Uterus (tissue), 4 donors: Measurements from ENCODE around the gene TNFAIP2. TPM values are rescaled to one million over a fixed set of nuclear protein-coding genes. Genes with fewer than 3 reads are reported as not detected.

ENCODE experiments used
- DNase-seq, 2 donors: peaks; one replicate each; pipeline ENCODE4 v3.0.0-alpha.2; 2019 to 2020
- H3K27ac ChIP-seq, 2 donors: fragments of 200-600 bp; sonication (generic); 1 replicate in 1 of 2; 2 replicates in 1 of 2; pipeline ENCODE4 v1.5.1; 2016 to 2018
- H3K27me3 ChIP-seq, 2 donors: fragments of 200-600 bp; sonication (generic); one replicate each; pipeline ENCODE4 v1.5.1; 2018 to 2019; ENCODE audit warnings: control low read depth in 1 of 2
- H3K36me3 ChIP-seq, 2 donors: fragments of 200-600 bp; sonication (generic); one replicate each; pipeline ENCODE4 v1.5.1; 2019; ENCODE audit warnings: control low read depth in 1 of 2
- H3K4me1 ChIP-seq, 2 donors: fragments of 200-600 bp; sonication (generic); one replicate each; pipeline ENCODE4 v1.5.1; 2018 to 2019; ENCODE audit warnings: control low read depth in 1 of 2
- H3K4me3 ChIP-seq, 2 donors: fragments of 200-600 bp; sonication (generic); 1 replicate in 1 of 2; 2 replicates in 1 of 2; pipeline ENCODE4 v1.5.1; 2018 to 2019; ENCODE audit warnings: mild to moderate bottlenecking in 1 of 2
- H3K9me3 ChIP-seq, 2 donors: fragments of 200-600 bp; sonication (generic); one replicate each; pipeline ENCODE4 v1.5.1; 2019; ENCODE audit warnings: control low read depth in 1 of 2
- POLR2A ChIP-seq, 2 donors: fragments of 450-650 bp; IDR thresholded peaks; one replicate each; pipeline ENCODE4 v1.6.1; 2016; ENCODE audit warnings: antibody characterized with exemption in 2 of 2, mild to moderate bottlenecking in 1 of 2, moderate library complexity in 1 of 2
- intact Hi-C: fragments of 100-400 bp; cut with DNase I; formaldehyde crosslinking; loops from one replicate; pipeline ENCODE4 v1.15.1; 2023; ENCODE audit warnings: low total_unique reads
- total RNA-seq, 4 donors: library from RNA; depleted of rRNA in 3 of 4; stranded (reverse); fragments of >200 nt in 3 of 4; gene quantifications; one replicate each; pipeline versions ENCODE4 v1.1.0 to v1.2.4, GENCODE V29; 2014 to 2023
- TF ChIP-seq, protein P1 (sequence below), 4 experiments: fragments of 200-600 bp in 2 of 4; fragments of 450-650 bp in 2 of 4; sonication (generic) in 2 of 4; IDR thresholded peaks; one replicate each; pipeline ENCODE4 v1.5.1; 2016 to 2019; ENCODE audit warnings: antibody characterized with exemption in 4 of 4, mild to moderate bottlenecking in 2 of 4, moderate library complexity in 1 of 4
- donor health status: DM: yes; HTN: yes; CAD: no.

TNFAIP2 gene
- total RNA-seq, 4 donors from 2014 or later: 29.4 to 81.4 (median 60.6) TPM

DNA sequence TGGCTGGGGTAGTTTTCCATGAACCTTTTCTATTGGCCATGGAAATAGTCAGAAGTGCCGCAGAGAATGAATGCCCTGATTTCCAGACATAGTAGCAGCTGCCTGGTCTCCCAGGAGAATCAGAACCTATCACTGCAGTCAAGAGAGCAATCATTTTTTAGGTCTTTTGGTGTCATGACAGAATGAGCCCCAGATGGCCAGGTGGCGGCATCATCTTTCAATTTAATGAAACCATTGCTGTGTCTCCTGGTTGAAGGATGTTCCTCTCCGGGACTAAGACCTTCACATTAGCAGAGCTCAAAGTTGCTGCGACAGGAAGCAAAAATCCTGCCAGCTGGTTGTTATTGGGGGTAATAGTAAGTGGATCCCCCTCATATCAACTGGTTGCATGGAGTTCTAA is 18.8 kb downstream of the TNFAIP2 start:
- H3K27me3 ChIP-seq: no peaks in the 10 kb centered on the region
- intact Hi-C loops: no loop called here

DNA sequence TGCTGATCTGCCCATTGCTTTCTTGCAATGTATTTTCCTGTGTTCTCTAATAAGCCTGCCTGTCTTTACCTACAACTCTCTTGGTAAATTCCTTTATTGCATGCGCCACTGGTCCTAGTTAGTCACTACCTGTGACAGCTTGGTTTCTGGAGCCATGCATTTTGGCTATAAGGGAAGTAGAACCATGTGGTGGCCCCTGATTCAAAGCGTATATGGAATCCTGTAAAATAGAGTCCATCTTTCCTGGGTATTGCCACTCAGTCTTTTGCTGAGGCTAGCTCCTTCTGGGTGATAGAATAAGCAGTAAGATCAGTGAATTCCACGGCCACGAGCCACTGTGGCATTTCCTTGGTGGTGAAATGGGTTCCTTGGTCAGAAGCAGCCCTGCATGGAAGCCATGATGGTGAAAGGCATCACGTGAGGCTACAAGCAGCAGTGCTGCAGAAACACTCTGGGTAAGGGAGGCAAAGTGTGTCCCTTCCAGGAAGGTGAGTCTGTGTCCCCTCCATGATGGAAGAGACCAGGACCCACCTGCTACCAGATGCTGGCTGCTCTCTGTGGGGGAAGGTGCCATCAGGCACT is 19.6 kb downstream of the TNFAIP2 start:
- TF ChIP-seq, protein P1, sequence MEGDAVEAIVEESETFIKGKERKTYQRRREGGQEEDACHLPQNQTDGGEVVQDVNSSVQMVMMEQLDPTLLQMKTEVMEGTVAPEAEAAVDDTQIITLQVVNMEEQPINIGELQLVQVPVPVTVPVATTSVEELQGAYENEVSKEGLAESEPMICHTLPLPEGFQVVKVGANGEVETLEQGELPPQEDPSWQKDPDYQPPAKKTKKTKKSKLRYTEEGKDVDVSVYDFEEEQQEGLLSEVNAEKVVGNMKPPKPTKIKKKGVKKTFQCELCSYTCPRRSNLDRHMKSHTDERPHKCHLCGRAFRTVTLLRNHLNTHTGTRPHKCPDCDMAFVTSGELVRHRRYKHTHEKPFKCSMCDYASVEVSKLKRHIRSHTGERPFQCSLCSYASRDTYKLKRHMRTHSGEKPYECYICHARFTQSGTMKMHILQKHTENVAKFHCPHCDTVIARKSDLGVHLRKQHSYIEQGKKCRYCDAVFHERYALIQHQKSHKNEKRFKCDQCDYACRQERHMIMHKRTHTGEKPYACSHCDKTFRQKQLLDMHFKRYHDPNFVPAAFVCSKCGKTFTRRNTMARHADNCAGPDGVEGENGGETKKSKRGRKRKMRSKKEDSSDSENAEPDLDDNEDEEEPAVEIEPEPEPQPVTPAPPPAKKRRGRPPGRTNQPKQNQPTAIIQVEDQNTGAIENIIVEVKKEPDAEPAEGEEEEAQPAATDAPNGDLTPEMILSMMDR (IDR thresholded peaks at IDR 0.05): no peak
- TF ChIP-seq POLR2A (IDR thresholded peaks at IDR 0.05): no peak
- no peak for DNase-seq
- Histone ChIP-seq H3K4me3 (no peak overlapping the region), H3K9me3 (no peaks in the 10 kb centered on the region), H3K27ac (no peak overlapping the region), H3K27me3 (no peaks in the 10 kb centered on the region), H3K4me1 (peaks cover 0 to 15% of the 10 kb centered on the region in 2 donors), H3K36me3 (no peaks in the 10 kb centered on the region)
- intact Hi-C loops: no loop called here

More for the DNA sequence above, 18.8 kb downstream of the TNFAIP2 start:
- peaks cover 0 to 15% of the 10 kb centered on the region in 2 donors for H3K4me1 ChIP-seq
- H3K36me3 ChIP-seq: no peaks in the 10 kb centered on the region
- DNase-seq: no peak
- H3K27ac ChIP-seq: no peak overlapping the region
- H3K9me3 ChIP-seq: no peaks in the 10 kb centered on the region
- TF ChIP-seq POLR2A (IDR thresholded peaks at IDR 0.05): no peak
- TF ChIP-seq, protein P1 (IDR thresholded peaks at IDR 0.05): no peak
- no peak overlapping the region for H3K4me3 ChIP-seq

DNA sequence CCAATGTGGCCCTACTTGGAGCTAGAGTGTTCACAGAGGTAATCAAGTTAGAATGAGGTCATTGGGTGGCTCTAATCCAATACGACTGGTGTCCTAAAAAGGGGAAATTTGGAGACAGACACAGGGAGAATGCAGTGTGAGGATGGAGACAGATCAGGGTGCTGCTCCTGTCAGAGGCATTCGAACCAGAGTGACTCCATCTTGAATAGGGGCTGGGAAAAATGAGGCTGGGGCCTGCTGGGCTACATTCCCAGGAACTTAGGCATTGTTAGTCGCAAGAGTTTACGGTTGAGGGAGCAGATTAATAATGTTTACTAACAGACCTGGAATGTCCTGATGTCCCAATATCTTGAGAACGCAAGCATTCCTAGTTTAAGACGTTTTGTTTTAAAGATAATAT is 20.2 kb downstream of the TNFAIP2 start:
- Histone ChIP-seq H3K4me1 (peaks cover 0 to 8% of the 10 kb centered on the region in 2 donors), H3K4me3 (no peak overlapping the region), H3K27ac (no peak overlapping the region), H3K9me3 (no peaks in the 10 kb centered on the region), H3K27me3 (no peaks in the 10 kb centered on the region), H3K36me3 (no peaks in the 10 kb centered on the region)
- no peak for DNase-seq
- no peak for TF ChIP-seq POLR2A (IDR thresholded peaks at IDR 0.05)
- TF ChIP-seq, protein P1 (IDR thresholded peaks at IDR 0.05): no peak
- intact Hi-C loops: no loop called here

DNA sequence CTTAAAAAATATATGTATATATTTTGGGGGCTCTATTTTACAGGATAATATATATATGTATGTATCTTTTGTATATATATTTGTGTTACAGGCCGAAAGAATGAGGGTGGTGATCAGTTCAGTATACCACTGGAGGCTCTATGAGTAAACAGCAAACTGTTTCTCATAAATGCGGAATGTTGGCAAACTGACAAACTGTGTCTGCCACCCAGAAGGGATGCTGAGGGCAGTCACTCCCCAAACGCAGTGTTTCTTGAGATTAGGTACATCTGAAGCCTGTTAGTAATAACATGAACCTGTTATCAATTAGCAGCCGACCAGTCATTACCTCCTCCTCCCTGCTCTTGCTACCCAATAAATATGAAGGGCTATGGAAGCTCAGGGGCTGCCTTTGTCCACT is 20.8 kb downstream of the TNFAIP2 start:
- Histone ChIP-seq H3K4me1 (peaks cover 0 to 2% of the 10 kb centered on the region in 2 donors), H3K27me3 (no peaks in the 10 kb centered on the region), H3K4me3 (no peak overlapping the region), H3K9me3 (no peaks in the 10 kb centered on the region), H3K36me3 (no peaks in the 10 kb centered on the region), H3K27ac (no peak overlapping the region)
- intact Hi-C loops: no loop called here
- TF ChIP-seq, protein P1 (IDR thresholded peaks at IDR 0.05): no peak
- TF ChIP-seq POLR2A (IDR thresholded peaks at IDR 0.05): no peak
- DNase-seq: no peak

DNA sequence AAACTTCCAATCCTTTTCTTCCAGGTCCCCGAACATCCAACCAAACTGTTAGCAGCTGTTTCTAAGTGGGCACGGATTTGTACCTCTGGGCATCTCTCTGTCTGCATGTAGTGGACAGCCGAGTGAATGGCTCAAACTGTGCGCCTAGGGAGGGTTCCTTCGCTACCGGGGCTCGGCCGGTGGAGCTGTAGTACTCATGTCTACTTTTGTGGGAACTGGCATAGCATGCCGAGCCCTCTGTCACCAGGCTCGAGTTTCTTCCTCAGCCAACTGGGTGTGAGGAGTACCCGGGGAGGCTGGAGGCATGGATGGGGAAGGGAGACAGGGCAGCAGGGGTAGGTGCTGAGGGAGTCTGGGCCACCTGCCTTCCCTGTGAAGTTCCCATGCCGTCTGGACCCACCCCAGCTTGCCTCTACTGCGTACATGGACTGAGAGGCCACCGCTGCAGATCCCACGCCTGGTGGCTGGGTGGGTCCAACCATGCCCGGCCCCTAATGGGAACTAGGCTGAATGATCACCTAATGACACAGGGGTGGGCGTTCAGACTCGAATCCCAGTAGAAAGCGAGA is 23.0 kb downstream of the TNFAIP2 start:
- TF ChIP-seq, protein P1 (IDR thresholded peaks at IDR 0.05): no peak
- no peak for TF ChIP-seq POLR2A (IDR thresholded peaks at IDR 0.05)
- intact Hi-C loops: no loop called here
- Histone ChIP-seq H3K9me3 (no peaks in the 10 kb centered on the region), H3K4me3 (no peak overlapping the region), H3K27ac (no peak overlapping the region), H3K27me3 (no peaks in the 10 kb centered on the region), H3K4me1 (no peaks in the 10 kb centered on the region), H3K36me3 (no peaks in the 10 kb centered on the region)
- no peak for DNase-seq
